ENCODE measurements around the gene HHAT.

GRCh38 chr1:210371916-210372315 is 43.2 kb downstream of the HHAT start:
- no peak for TF ChIP-seq EZH2 (IDR thresholded peaks at IDR 0.05; ENCODE audit: borderline replicate concordance, low read depth, low read length)
- TF ChIP-seq CHD2 (IDR thresholded peaks at IDR 0.05; ENCODE audit: low read depth, low read length), result no peak
- no peak for TF ChIP-seq ZNF124 (CRISPR knock-in tag; IDR thresholded peaks at IDR 0.05)
- TF ChIP-seq BACH1 (tag; IDR thresholded peaks at IDR 0.05), result no peak
- no peak for TF ChIP-seq SETDB1 (IDR thresholded peaks at IDR 0.05; ENCODE audit: low read length)
- TF ChIP-seq FOSL1 (tag; conservative IDR thresholded peaks at IDR 0.05), result no peak
- no peak for TF ChIP-seq CREB3 (tag; conservative IDR thresholded peaks at IDR 0.05; ENCODE audit: low read depth)
- TF ChIP-seq POLR2G (IDR thresholded peaks at IDR 0.05; ENCODE audit: low read depth, low read length), result no peak
- no peak for TF ChIP-seq CTCF (IDR thresholded peaks at IDR 0.05 in 2 of 3, conservative IDR thresholded peaks at IDR 0.05 in 1 of 3; ENCODE audit: insufficient read depth in 2 of 3, low read depth in 1 of 3, low read length in 3 of 3)
- no peak for TF ChIP-seq SREBF2 (CRISPR knock-in tag; IDR thresholded peaks at IDR 0.05)
- no peak for TF ChIP-seq SPI1 (IDR thresholded peaks at IDR 0.05; ENCODE audit: borderline replicate concordance, low read depth, low read length)
